ENCODE measurements around the gene VPS35.

Gene VPS35

DNA sequence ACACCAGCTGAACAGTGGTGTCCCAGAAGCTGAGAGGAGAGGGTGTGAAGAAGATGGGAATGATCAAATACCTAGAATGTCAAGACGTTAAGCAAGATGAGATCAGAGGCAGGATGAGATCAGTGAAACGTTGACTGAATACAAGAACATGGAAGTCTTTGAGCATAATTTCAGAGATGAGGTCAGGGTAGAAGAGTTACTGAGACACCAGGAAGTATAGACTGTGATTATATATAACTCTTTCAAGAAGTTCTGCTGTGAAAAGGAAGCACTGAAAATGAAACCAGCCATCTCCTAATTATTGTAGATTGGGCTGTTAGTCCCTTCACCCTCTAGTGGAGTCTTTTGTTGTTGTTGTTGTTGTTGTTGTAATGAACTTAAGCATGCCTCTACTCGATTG lies 76.9 kb downstream of the VPS35 start:
- Histone ChIP-seq H3K79me2 (ENCODE audit: control insufficient read depth, insufficient read depth, low read length, poor library complexity) (no peaks in the 10 kb centered on the region), H3K4me3 (ENCODE audit: low read depth, low read length) (no peak overlapping the region), H3K14ac (ENCODE audit: low read length) (no peak overlapping the region), H3K4ac (ENCODE audit: low read depth, low read length) (no peak overlapping the region), H3K23ac (ENCODE audit: low read length) (no peak overlapping the region), H3K9me3 (ENCODE audit: insufficient read depth, low read depth, low read length) (no peaks in the 10 kb centered on the region), H2BK5ac (ENCODE audit: low read depth, low read length, poor library complexity) (no peak overlapping the region), H3K27me3 (ENCODE audit: insufficient read depth, low read length) (no peaks in the 10 kb centered on the region), H4K91ac (ENCODE audit: low read depth, low read length) (no peak overlapping the region), H3K4me1 (ENCODE audit: control insufficient read depth in 1 of 2, insufficient read depth in 2 of 2, low read length in 2 of 2) (no peaks in the 10 kb centered on the region), H3K4me2 (ENCODE audit: low read length) (no peak overlapping the region), H2BK120ac (ENCODE audit: insufficient read depth, low read length, poor library complexity) (no peak overlapping the region), H2AK5ac (ENCODE audit: low read length) (no peak overlapping the region), H3K9ac (ENCODE audit: low read length) (no peak overlapping the region), H2BK12ac (ENCODE audit: low read length) (no peak overlapping the region), H3K27ac (ENCODE audit: low read depth, low read length) (no peak overlapping the region), H3K79me1 (ENCODE audit: low read length) (no peaks in the 10 kb centered on the region), H4K8ac (ENCODE audit: low read depth, low read length) (no peak overlapping the region), H4K12ac (ENCODE audit: low read depth, low read length) (no peak overlapping the region), H3K36me3 (ENCODE audit: control insufficient read depth in 1 of 2, insufficient read depth in 2 of 2, low read length in 2 of 2) (peaks cover 16 to 25% of the 10 kb centered on the region in 2 experiments), H3K18ac (ENCODE audit: low read length) (no peak overlapping the region), H2AFZ (ENCODE audit: insufficient read depth, low read length, poor library complexity) (no peak overlapping the region)
- no CpG with 5 or more reads among the region's 3 CpGs for WGBS (ENCODE audit: extremely low coverage, insufficient coverage, insufficient read length)
- DNase-seq, result no peak

DNA sequence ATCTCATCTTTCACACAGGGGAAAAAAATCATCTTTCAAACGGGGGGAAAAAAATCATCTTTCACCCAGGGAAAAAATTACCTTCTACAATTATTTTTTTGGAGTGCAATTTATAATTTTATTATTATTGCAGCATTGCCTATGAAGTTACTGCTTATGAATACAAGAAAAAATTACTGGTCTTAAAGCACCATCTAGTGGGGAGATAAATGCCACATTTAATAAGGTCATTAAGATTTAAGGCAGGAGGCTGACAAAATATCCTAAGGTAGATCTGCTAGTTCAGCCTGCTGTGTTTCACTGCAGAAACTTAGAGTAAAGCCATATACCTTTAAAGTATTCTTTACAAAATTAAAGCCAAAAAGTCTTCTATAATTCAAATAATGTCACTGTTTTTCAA lies 81.4 kb downstream of the VPS35 start:
- Histone ChIP-seq H4K8ac (ENCODE audit: low read depth, low read length) (no peak overlapping the region), H3K4ac (ENCODE audit: low read depth, low read length) (no peak overlapping the region), H3K4me3 (ENCODE audit: low read depth, low read length) (no peak overlapping the region), H3K14ac (ENCODE audit: low read length) (no peak overlapping the region), H3K27ac (ENCODE audit: low read depth, low read length) (no peak overlapping the region), H3K9ac (ENCODE audit: low read length) (no peak overlapping the region), H2AK5ac (ENCODE audit: low read length) (no peak overlapping the region), H3K4me2 (ENCODE audit: low read length) (no peak overlapping the region), H3K23ac (ENCODE audit: low read length) (no peak overlapping the region), H3K9me3 (ENCODE audit: insufficient read depth, low read depth, low read length) (no peaks in the 10 kb centered on the region), H2BK120ac (ENCODE audit: insufficient read depth, low read length, poor library complexity) (no peak overlapping the region), H4K91ac (ENCODE audit: low read depth, low read length) (no peak overlapping the region), H3K36me3 (ENCODE audit: control insufficient read depth in 1 of 2, insufficient read depth in 2 of 2, low read length in 2 of 2) (peaks cover 7 to 19% of the 10 kb centered on the region in 2 experiments), H2AFZ (ENCODE audit: insufficient read depth, low read length, poor library complexity) (no peak overlapping the region), H3K79me1 (ENCODE audit: low read length) (no peaks in the 10 kb centered on the region), H2BK12ac (ENCODE audit: low read length) (no peak overlapping the region), H3K4me1 (ENCODE audit: control insufficient read depth in 1 of 2, insufficient read depth in 2 of 2, low read length in 2 of 2) (no peaks in the 10 kb centered on the region), H3K18ac (ENCODE audit: low read length) (no peak overlapping the region), H3K27me3 (ENCODE audit: insufficient read depth, low read length) (no peaks in the 10 kb centered on the region), H2BK5ac (ENCODE audit: low read depth, low read length, poor library complexity) (no peak overlapping the region), H3K79me2 (ENCODE audit: control insufficient read depth, insufficient read depth, low read length, poor library complexity) (no peaks in the 10 kb centered on the region), H4K12ac (ENCODE audit: low read depth, low read length) (no peak overlapping the region)
- DNase-seq, result peak in 1 of 2 donors; percentile 79
- WGBS (ENCODE audit: extremely low coverage, insufficient coverage, insufficient read length), result no CpG with 5 or more reads among the region's 1 CpG

DNA sequence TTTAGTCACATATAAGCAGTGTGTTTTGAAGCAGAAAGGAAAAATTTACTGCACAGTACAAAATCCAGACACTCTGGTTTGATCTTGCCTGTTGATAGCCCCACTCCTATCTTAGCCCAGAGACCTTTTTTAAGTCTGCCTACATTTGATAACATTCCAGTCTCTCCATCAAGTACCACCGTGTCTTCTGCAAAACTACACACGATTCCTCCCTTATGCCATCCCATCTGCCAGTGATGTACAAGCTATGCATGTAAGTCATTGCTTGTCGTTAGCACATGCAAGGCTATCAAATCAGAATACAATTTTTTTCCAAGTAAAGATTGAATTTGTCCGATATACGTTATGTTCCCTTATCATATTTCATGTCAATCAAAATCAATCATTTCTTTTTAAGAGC lies 82.7 kb downstream of the VPS35 start:
- no peaks in the 10 kb centered on the region for H3K27me3 ChIP-seq (ENCODE audit: insufficient read depth, low read length)
- H3K27ac ChIP-seq (ENCODE audit: low read depth, low read length), result no peak overlapping the region
- no peak overlapping the region for H3K14ac ChIP-seq (ENCODE audit: low read length)
- no peak overlapping the region for H4K8ac ChIP-seq (ENCODE audit: low read depth, low read length)
- H2BK120ac ChIP-seq (ENCODE audit: insufficient read depth, low read length, poor library complexity), result no peak overlapping the region
- H4K91ac ChIP-seq (ENCODE audit: low read depth, low read length), result no peak overlapping the region
- H3K4ac ChIP-seq (ENCODE audit: low read depth, low read length), result no peak overlapping the region
- no peak overlapping the region for H3K4me3 ChIP-seq (ENCODE audit: low read depth, low read length)
- DNase-seq, result no peak
- no peak overlapping the region for H4K12ac ChIP-seq (ENCODE audit: low read depth, low read length)
- no peaks in the 10 kb centered on the region for H3K79me2 ChIP-seq (ENCODE audit: control insufficient read depth, insufficient read depth, low read length, poor library complexity)
- H2AFZ ChIP-seq (ENCODE audit: insufficient read depth, low read length, poor library complexity), result no peak overlapping the region
- H3K4me2 ChIP-seq (ENCODE audit: low read length), result no peak overlapping the region
- H3K9ac ChIP-seq (ENCODE audit: low read length), result no peak overlapping the region
- peaks cover 10 to 17% of the 10 kb centered on the region in 2 experiments for H3K36me3 ChIP-seq (ENCODE audit: control insufficient read depth in 1 of 2, insufficient read depth in 2 of 2, low read length in 2 of 2)
- no peaks in the 10 kb centered on the region for H3K4me1 ChIP-seq (ENCODE audit: control insufficient read depth in 1 of 2, insufficient read depth in 2 of 2, low read length in 2 of 2)
- no peak overlapping the region for H2AK5ac ChIP-seq (ENCODE audit: low read length)
- H3K79me1 ChIP-seq (ENCODE audit: low read length), result no peaks in the 10 kb centered on the region
- no peak overlapping the region for H2BK12ac ChIP-seq (ENCODE audit: low read length)
- no CpG with 5 or more reads among the region's 5 CpGs for WGBS (ENCODE audit: extremely low coverage, insufficient coverage, insufficient read length)
- H2BK5ac ChIP-seq (ENCODE audit: low read depth, low read length, poor library complexity), result no peak overlapping the region
- no peaks in the 10 kb centered on the region for H3K9me3 ChIP-seq (ENCODE audit: insufficient read depth, low read depth, low read length)
- no peak overlapping the region for H3K23ac ChIP-seq (ENCODE audit: low read length)
- H3K18ac ChIP-seq (ENCODE audit: low read length), result no peak overlapping the region
